ENCODE results near the gene CAP2.

CAP2 gene

DNA sequence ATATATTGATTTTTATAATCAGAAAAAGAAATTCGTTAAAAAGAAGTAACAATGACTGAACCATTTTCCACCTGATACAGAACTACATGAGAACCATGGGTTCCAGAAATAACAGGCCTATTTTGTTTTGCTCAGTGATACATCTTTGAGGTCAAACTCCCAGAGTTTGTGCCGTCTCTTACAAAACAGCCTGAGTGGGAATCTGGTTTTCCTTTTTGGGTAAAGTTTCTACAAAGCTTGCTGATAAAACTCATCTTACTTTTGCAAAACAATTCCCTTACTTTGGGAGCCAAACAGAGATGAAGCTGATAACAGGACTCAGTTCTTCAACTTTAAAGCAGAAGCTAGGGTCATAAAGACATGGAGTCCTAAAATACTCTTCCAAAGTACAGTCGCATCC lies 108.0 kb downstream of the CAP2 start:
- H3K4me3 ChIP-seq (replicated peaks; ENCODE audit: low read depth, low read length), result no peak overlapping the region
- DNase-seq (ENCODE audit: extremely low read depth, low read depth), result no peak
- TF ChIP-seq, protein P1, sequence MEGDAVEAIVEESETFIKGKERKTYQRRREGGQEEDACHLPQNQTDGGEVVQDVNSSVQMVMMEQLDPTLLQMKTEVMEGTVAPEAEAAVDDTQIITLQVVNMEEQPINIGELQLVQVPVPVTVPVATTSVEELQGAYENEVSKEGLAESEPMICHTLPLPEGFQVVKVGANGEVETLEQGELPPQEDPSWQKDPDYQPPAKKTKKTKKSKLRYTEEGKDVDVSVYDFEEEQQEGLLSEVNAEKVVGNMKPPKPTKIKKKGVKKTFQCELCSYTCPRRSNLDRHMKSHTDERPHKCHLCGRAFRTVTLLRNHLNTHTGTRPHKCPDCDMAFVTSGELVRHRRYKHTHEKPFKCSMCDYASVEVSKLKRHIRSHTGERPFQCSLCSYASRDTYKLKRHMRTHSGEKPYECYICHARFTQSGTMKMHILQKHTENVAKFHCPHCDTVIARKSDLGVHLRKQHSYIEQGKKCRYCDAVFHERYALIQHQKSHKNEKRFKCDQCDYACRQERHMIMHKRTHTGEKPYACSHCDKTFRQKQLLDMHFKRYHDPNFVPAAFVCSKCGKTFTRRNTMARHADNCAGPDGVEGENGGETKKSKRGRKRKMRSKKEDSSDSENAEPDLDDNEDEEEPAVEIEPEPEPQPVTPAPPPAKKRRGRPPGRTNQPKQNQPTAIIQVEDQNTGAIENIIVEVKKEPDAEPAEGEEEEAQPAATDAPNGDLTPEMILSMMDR (IDR thresholded peaks at IDR 0.05; ENCODE audit: low read depth, low read length, missing control alignments), result no peak

DNA sequence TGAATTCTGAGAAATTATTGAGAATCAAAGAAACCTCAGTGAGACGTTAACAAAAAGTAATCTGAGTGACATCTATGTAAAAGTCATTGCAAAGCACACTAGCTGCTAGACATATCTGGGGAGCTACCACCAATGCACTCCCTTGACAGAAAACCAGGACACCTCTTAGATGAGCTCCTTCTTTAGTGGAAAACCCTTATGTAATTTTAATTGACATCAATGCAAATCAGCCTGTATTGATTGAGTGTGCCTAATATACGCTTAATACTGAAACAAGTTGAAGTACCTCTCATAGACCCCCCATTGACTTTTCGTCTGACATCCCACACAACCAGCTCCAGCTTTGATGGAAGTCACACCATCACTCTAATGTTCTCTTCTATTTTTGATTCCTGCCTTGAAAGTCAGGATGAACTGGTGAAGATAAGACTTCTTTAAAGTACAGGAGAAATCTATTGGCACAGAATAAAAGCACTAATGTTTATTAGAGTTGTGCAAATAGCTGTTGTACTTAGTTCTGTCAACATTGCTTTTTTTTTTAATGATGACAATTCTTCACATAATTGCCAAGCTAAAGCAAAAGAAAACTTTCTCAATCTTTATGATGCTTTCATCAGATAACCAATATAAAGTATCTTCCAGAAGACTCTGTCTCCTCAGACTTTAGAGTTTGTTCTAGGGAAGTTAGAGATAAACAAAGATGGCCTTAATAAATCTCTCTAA lies 108.7 kb downstream of the CAP2 start:
- DNase-seq (ENCODE audit: extremely low read depth, low read depth), result no peak
- TF ChIP-seq, protein P1 (IDR thresholded peaks at IDR 0.05; ENCODE audit: low read depth, low read length, missing control alignments), result no peak
- no peak overlapping the region for H3K4me3 ChIP-seq (replicated peaks; ENCODE audit: low read depth, low read length)

DNA sequence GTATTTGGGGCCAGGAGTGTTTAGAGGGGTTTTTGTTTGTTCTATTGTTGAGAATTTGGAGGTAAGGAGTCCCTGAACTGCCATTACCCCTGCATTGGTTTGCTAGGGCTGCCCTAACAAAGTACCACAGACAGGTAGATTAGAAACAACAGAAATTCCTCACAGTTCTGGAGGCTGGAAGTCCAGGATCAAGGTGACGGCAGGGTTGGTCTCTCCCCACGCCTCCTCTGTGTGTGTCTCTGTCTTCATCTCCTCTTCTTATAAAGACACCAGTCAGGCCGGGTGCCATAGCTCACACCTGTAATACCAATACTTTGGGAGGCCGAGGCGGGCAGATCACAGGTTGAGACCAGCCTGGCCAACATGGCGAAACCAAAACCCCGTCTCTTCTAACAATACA lies 109.7 kb downstream of the CAP2 start:
- no peak overlapping the region for H3K4me3 ChIP-seq (replicated peaks; ENCODE audit: low read depth, low read length)
- TF ChIP-seq, protein P1 (IDR thresholded peaks at IDR 0.05; ENCODE audit: low read depth, low read length, missing control alignments), result no peak

DNA sequence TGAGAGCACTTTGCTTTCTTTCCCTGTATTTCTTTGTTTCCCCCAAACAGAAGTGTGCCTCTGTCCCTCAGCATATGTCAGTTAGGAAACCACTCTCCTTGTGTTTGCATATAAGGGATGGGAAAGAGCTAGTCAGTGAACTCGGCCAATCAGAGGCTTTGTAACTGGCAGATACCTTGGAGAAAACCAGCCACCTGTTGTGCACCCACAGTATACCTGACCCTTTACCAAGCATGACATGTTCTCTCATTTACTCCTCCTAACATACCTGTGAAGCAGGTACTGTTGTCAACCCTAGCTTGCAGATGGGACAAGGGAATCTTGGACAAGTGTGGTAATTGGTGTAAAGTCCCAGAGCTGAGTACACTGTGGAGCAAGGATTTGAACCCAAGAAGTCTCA lies 110.6 kb downstream of the CAP2 start:
- no peak for DNase-seq (ENCODE audit: extremely low read depth, low read depth)
- no peak overlapping the region for H3K4me3 ChIP-seq (replicated peaks; ENCODE audit: low read depth, low read length)
- TF ChIP-seq, protein P1 (IDR thresholded peaks at IDR 0.05; ENCODE audit: low read depth, low read length, missing control alignments), result no peak

More for the DNA sequence above, 109.7 kb downstream of the CAP2 start:
- no peak for DNase-seq (ENCODE audit: extremely low read depth, low read depth)

DNA sequence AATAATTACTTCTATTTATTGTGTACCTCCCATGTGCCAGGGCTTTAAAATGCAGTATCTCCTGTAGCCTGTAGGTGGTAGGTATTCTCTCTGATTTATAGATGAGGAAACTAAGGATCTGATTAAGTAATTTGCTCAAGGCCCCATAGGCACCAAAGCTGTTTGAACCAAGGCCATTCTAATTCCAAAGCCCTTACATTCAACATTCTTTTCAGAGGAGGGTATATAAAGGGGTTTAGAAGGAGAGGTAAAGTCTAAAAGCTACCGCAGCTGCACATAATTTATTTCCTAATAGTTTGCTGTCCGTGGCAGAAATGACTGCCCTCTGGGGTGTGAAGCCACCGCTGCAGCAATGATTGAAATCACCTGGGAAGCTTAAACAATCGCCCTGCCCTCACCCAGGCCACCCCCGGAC lies 111.7 kb downstream of the CAP2 start:
- no peak for DNase-seq (ENCODE audit: extremely low read depth, low read depth)
- H3K4me3 ChIP-seq (replicated peaks; ENCODE audit: low read depth, low read length), result no peak overlapping the region
- TF ChIP-seq, protein P1 (IDR thresholded peaks at IDR 0.05; ENCODE audit: low read depth, low read length, missing control alignments), result no peak

DNA sequence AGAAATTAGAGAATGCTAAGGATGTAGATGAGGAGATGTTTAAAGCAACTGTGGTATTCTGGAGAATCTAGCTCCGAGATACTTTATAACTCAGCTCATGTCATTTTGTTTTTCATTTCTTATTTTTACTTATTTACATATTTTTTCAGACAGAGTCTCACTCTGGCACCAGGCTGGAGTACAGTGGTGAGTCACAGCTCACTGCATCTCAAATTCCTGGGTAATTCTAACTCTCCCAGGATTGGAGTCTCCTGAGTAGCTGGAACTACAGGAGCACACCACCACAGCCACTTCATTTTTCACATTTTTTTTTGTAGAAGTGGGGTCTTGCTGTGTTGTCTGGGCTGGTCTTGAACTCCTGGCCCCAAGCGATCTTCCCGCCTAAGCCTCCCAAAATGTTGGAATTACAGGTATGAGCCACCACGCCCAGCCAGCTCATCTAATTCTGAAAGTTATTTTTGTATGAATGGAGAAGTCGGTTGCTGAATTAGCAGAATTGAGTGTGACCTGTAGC lies 112.4 kb downstream of the CAP2 start:
- no peak for DNase-seq (ENCODE audit: extremely low read depth, low read depth)
- H3K4me3 ChIP-seq (replicated peaks; ENCODE audit: low read depth, low read length), result no peak overlapping the region
- TF ChIP-seq, protein P1 (IDR thresholded peaks at IDR 0.05; ENCODE audit: low read depth, low read length, missing control alignments), result no peak

Measured in HFF-Myc (cell line).